ENCODE measurements around the gene SLC47A2. TPM values are rescaled to one million over a fixed set of nuclear protein-coding genes. Genes with fewer than 3 reads are reported as not detected.

Gene SLC47A2
- total and polyA plus RNA-seq, 4 donors = 0.10 TPM; not detected in 3

GRCh38 chr17:19743101-19744100 lies 27.0 kb upstream of the SLC47A2 start:
- Histone ChIP-seq H3K4me1 (ENCODE audit: control insufficient read depth in 1 of 2, insufficient read depth in 2 of 2, low read length in 2 of 2) (no peaks in the 10 kb centered on the region), H3K36me3 (ENCODE audit: control insufficient read depth in 1 of 2, insufficient read depth in 2 of 2, low read length in 1 of 2) (no peaks in the 10 kb centered on the region), H3K27me3 (ENCODE audit: control insufficient read depth in 1 of 2, insufficient read depth in 2 of 2, low read length in 1 of 2) (no peaks in the 10 kb centered on the region), H3K27ac (ENCODE audit: low read depth in 1 of 2, low read length in 2 of 2) (no peak overlapping the region), H3K4me3 (ENCODE audit: low read length in 2 of 2) (no peak overlapping the region), H3K9me3 (ENCODE audit: control insufficient read depth, low read length) (no peaks in the 10 kb centered on the region)
- WGBS, 2 donors = 96 to 97% methylated on average over 34 of the region's 34 CpGs
- DNase-seq (no peak), ATAC-seq (ENCODE audit: low FRiP score) (no peak)
- intact Hi-C loops (cut with DNase I) = no loop called here

GRCh38 chr17:19742495-19742894 lies 26.1 kb upstream of the SLC47A2 start:
- DNase-seq (no peak), ATAC-seq (ENCODE audit: low FRiP score) (no peak)
- Histone ChIP-seq H3K4me3 (ENCODE audit: low read length in 2 of 2) (no peak overlapping the region), H3K27ac (ENCODE audit: low read depth in 1 of 2, low read length in 2 of 2) (no peak overlapping the region), H3K4me1 (ENCODE audit: control insufficient read depth in 1 of 2, insufficient read depth in 2 of 2, low read length in 2 of 2) (no peaks in the 10 kb centered on the region), H3K27me3 (ENCODE audit: control insufficient read depth in 1 of 2, insufficient read depth in 2 of 2, low read length in 1 of 2) (no peaks in the 10 kb centered on the region), H3K36me3 (ENCODE audit: control insufficient read depth in 1 of 2, insufficient read depth in 2 of 2, low read length in 1 of 2) (no peaks in the 10 kb centered on the region), H3K9me3 (ENCODE audit: control insufficient read depth, low read length) (no peaks in the 10 kb centered on the region)
- intact Hi-C loops (cut with DNase I) = no loop called here
- WGBS, 2 donors = 94 to 95% methylated on average over 10 of the region's 10 CpGs

- intact Hi-C loops (cut with DNase I) = no loop called here
- Histone ChIP-seq H3K4me3 (ENCODE audit: low read length in 2 of 2) (no peak overlapping the region), H3K9me3 (ENCODE audit: control insufficient read depth, low read length) (no peaks in the 10 kb centered on the region), H3K27ac (ENCODE audit: low read depth in 1 of 2, low read length in 2 of 2) (no peak overlapping the region), H3K27me3 (ENCODE audit: control insufficient read depth in 1 of 2, insufficient read depth in 2 of 2, low read length in 1 of 2) (no peaks in the 10 kb centered on the region), H3K4me1 (ENCODE audit: control insufficient read depth in 1 of 2, insufficient read depth in 2 of 2, low read length in 2 of 2) (no peaks in the 10 kb centered on the region), H3K36me3 (ENCODE audit: control insufficient read depth in 1 of 2, insufficient read depth in 2 of 2, low read length in 1 of 2) (no peaks in the 10 kb centered on the region)
- ATAC-seq (ENCODE audit: low FRiP score) (no peak), DNase-seq (no peak)
- 90 to 92% methylated on average over 14 of the region's 14 CpGs for WGBS, 2 donors
Observed at GRCh38 chr17:19741832-19742457, 25.6 kb upstream of the SLC47A2 start.

GRCh38 chr17:19740933-19741332 lies 24.5 kb upstream of the SLC47A2 start:
- ATAC-seq (ENCODE audit: low FRiP score) = no peak
- Histone ChIP-seq H3K27me3 (ENCODE audit: control insufficient read depth in 1 of 2, insufficient read depth in 2 of 2, low read length in 1 of 2) (no peaks in the 10 kb centered on the region), H3K4me1 (ENCODE audit: control insufficient read depth in 1 of 2, insufficient read depth in 2 of 2, low read length in 2 of 2) (no peaks in the 10 kb centered on the region), H3K36me3 (ENCODE audit: control insufficient read depth in 1 of 2, insufficient read depth in 2 of 2, low read length in 1 of 2) (no peaks in the 10 kb centered on the region), H3K4me3 (ENCODE audit: low read length in 2 of 2) (no peak overlapping the region), H3K9me3 (ENCODE audit: control insufficient read depth, low read length) (no peaks in the 10 kb centered on the region), H3K27ac (ENCODE audit: low read depth in 1 of 2, low read length in 2 of 2) (no peak overlapping the region)
- WGBS, 2 donors = 93 to 94% methylated on average over 7 of the region's 7 CpGs
- DNase-seq = no peak
- intact Hi-C loops (cut with DNase I) = no loop called here

DNA sequence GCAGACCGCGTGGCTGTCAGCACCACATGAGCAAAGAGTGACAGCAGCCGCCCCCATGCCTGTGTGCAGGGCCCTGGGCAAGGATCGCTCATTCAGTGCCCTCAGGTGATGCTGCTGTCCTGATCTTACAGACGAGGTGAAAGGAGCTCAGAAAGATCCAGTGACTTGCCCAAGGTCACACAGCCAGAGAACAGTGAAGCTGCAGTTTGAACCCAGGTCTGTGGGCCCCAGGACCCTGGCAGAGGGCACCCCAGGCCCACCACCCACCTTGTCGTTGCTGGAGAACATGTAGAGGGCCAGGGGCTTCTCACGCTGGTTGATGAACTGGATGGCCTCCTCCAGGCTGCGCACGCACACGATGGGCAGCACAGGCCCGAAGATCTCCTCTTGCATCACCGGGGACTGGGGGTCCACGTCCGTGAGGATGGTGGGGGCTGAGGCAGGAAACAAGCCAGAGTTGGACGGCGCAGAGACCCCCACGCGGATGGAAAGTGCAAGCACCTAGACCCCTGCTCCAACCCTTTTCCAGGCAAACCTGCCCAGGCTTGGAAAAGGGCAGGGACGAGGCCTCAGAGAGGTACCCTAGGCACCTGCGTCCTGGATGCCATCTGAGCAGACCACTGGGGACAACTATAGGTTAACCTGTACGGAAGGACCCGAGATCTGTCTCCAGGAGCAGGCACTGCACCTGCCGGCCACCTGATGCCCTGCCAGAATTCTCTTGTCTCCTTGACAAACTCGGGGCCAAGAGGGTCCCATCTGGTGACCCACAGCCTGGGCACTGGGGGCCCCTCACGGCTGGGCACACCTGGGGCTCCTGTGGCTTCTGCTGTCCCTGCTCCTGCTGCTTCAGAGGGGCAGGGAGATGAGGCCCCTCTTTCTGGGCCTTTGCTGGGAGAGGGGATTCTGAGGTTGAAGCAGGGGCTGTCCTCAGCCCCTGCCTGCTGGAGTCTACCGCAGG lies 23.1 kb upstream of the SLC47A2 start:
- H3K4me1 ChIP-seq (ENCODE audit: control insufficient read depth in 1 of 2, insufficient read depth in 2 of 2, low read length in 2 of 2) = no peaks in the 10 kb centered on the region
- intact Hi-C loops (cut with DNase I) = no loop called here
- no peaks in the 10 kb centered on the region for H3K36me3 ChIP-seq (ENCODE audit: control insufficient read depth in 1 of 2, insufficient read depth in 2 of 2, low read length in 1 of 2)
- H3K27me3 ChIP-seq (ENCODE audit: control insufficient read depth in 1 of 2, insufficient read depth in 2 of 2, low read length in 1 of 2) = no peaks in the 10 kb centered on the region
- ATAC-seq (ENCODE audit: low FRiP score) (no peak), DNase-seq (no peak)
- no peaks in the 10 kb centered on the region for H3K9me3 ChIP-seq (ENCODE audit: control insufficient read depth, low read length)
- 93 to 94% methylated on average over 26 of the region's 26 CpGs for WGBS, 2 donors
- H3K4me3 ChIP-seq (ENCODE audit: low read length in 2 of 2) = no peak overlapping the region
- H3K27ac ChIP-seq (ENCODE audit: low read depth in 1 of 2, low read length in 2 of 2) = no peak overlapping the region

DNA sequence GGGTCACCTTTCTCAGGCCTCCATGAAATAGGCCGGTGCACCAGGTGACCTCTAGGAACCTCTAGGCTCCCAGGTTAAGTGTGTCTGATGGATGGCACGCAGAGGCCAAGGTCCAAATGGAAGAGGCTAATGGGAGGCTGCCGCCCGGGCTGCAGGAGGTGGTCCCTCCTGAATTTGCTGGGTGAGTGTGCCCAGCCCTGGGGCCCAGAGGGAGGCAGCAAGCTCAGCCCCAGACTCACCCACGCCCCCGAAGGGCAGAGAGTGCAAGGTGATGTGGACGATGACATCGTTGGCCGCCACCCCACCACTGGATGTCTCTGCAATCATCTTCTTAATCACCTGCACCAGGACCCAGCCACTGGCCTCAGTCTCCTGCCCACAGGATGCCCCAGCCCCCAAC lies 22.4 kb upstream of the SLC47A2 start:
- no peaks in the 10 kb centered on the region for H3K36me3 ChIP-seq (ENCODE audit: control insufficient read depth in 1 of 2, insufficient read depth in 2 of 2, low read length in 1 of 2)
- ATAC-seq (ENCODE audit: low FRiP score) (no peak), DNase-seq (no peak)
- H3K27ac ChIP-seq (ENCODE audit: low read depth in 1 of 2, low read length in 2 of 2) = no peak overlapping the region
- no peaks in the 10 kb centered on the region for H3K4me1 ChIP-seq (ENCODE audit: control insufficient read depth in 1 of 2, insufficient read depth in 2 of 2, low read length in 2 of 2)
- H3K9me3 ChIP-seq (ENCODE audit: control insufficient read depth, low read length) = no peaks in the 10 kb centered on the region
- intact Hi-C loops (cut with DNase I) = no loop called here
- no peaks in the 10 kb centered on the region for H3K27me3 ChIP-seq (ENCODE audit: control insufficient read depth in 1 of 2, insufficient read depth in 2 of 2, low read length in 1 of 2)
- H3K4me3 ChIP-seq (ENCODE audit: low read length in 2 of 2) = no peak overlapping the region
- WGBS, 2 donors = 97 to 98% methylated on average over 9 of the region's 9 CpGs

GRCh38 chr17:19738073-19738449 lies 21.7 kb upstream of the SLC47A2 start:
- DNase-seq (no peak), ATAC-seq (ENCODE audit: low FRiP score) (peak; percentile 23)
- Histone ChIP-seq H3K27me3 (ENCODE audit: control insufficient read depth in 1 of 2, insufficient read depth in 2 of 2, low read length in 1 of 2) (no peaks in the 10 kb centered on the region), H3K27ac (ENCODE audit: low read depth in 1 of 2, low read length in 2 of 2) (no peak overlapping the region), H3K4me3 (ENCODE audit: low read length in 2 of 2) (no peak overlapping the region), H3K9me3 (ENCODE audit: control insufficient read depth, low read length) (no peaks in the 10 kb centered on the region), H3K36me3 (ENCODE audit: control insufficient read depth in 1 of 2, insufficient read depth in 2 of 2, low read length in 1 of 2) (no peaks in the 10 kb centered on the region), H3K4me1 (ENCODE audit: control insufficient read depth in 1 of 2, insufficient read depth in 2 of 2, low read length in 2 of 2) (no peaks in the 10 kb centered on the region)
- 97 to 99% methylated on average over 14 of the region's 14 CpGs for WGBS, 2 donors
- intact Hi-C loops (cut with DNase I) = no loop called here

DNA sequence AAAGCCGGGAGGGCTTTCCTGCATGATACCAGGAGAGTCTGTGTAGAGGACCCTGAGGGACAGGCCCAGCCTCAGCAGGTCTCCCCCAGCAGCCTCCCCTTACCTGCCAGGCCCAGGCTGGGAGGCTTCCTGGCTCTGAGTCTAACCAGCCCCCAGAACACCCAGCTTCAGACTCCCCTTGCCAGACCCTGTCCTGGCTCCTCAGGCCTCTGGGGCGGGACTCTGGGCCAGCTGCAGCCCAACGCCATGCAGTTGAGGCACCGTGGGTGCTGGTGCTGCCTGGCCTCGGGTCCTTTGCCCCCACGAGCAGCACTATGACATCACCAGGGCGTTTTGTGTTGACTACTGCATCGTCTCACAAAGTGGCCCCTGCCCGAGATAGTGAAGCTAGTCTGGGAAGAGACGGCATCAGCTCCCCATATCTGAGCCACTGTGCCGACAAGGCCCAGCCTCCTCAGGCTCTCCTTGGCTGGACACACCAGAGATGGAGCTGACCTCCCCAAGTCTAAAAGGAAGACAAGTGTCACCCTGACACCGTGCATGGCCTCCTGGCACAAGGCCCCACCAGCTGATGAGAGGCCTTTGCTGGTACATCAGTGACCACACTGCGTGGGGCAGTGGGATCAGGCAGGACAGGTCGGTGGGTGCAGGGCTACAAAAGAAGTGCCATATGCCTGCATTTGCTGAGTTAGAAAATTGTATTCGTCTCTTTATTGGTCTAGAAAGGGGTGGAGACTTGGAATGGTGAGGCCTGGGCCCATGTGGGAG lies 21.1 kb upstream of the SLC47A2 start:
- peak; percentile 3 for ATAC-seq (ENCODE audit: low FRiP score)
- no peak for DNase-seq
- intact Hi-C loops (cut with DNase I) = no loop called here
- no peaks in the 10 kb centered on the region for H3K27me3 ChIP-seq (ENCODE audit: control insufficient read depth in 1 of 2, insufficient read depth in 2 of 2, low read length in 1 of 2)
- no peaks in the 10 kb centered on the region for H3K9me3 ChIP-seq (ENCODE audit: control insufficient read depth, low read length)
- H3K4me1 ChIP-seq (ENCODE audit: control insufficient read depth in 1 of 2, insufficient read depth in 2 of 2, low read length in 2 of 2) = no peaks in the 10 kb centered on the region
- 88 to 90% methylated on average over 15 of the region's 15 CpGs for WGBS, 2 donors
- H3K27ac ChIP-seq (ENCODE audit: low read depth in 1 of 2, low read length in 2 of 2) = no peak overlapping the region
- no peak overlapping the region for H3K4me3 ChIP-seq (ENCODE audit: low read length in 2 of 2)
- no peaks in the 10 kb centered on the region for H3K36me3 ChIP-seq (ENCODE audit: control insufficient read depth in 1 of 2, insufficient read depth in 2 of 2, low read length in 1 of 2)

All from aorta (tissue), 5 donors.